K562 (cell line): Measurements from ENCODE around the gene PBX1. TPM values are rescaled to one million over a fixed set of nuclear protein-coding genes. Genes with fewer than 3 reads are reported as not detected.

ENCODE experiments used
- FOXA3 ChIP-seq, 2 experiments: fragments of 450-650 bp in 1 of 2; sonication (generic) in 1 of 2; formaldehyde crosslinking; IDR thresholded peaks in 1 of 2; conservative IDR thresholded peaks in 1 of 2; 2 replicates each; pipeline versions ENCODE4 v1.4.0 to v1.8.0; 2020 to 2022; ENCODE audit warnings: mild to moderate bottlenecking in 2 of 2, missing genetic modification reagents in 1 of 2
- MCM7 ChIP-seq, 2 experiments: fragments of 450-650 bp; IDR thresholded peaks; 2 replicates each; pipeline ENCODE4 v1.6.1; 2016 to 2018
- SMAD4 ChIP-seq: fragments of 250-450 bp; sonication (Bioruptor Pico); conservative IDR thresholded peaks from 2 replicates; pipeline ENCODE4 v1.8.0; 2021; ENCODE audit warnings: inconsistent platforms, mild to moderate bottlenecking, moderate library complexity
- SRF ChIP-seq, 2 experiments: fragments of 250-450, 450-650 bp in 1 of 2; sonication (Bioruptor Pico) in 1 of 2; sonication (generic) in 1 of 2; formaldehyde crosslinking; IDR thresholded peaks; 2 replicates each; pipeline versions ENCODE4 v1.5.0 to v1.5.1; 2020 to 2022; ENCODE audit warnings: mild to moderate bottlenecking in 1 of 2, missing genetic modification reagents in 1 of 2
- U2AF1 ChIP-seq: fragments of 200-400 bp; formaldehyde crosslinking; optimal IDR thresholded peaks from 2 replicates; pipeline ENCODE3; 2017; ENCODE audit warnings: mild to moderate bottlenecking, low read depth, low read length, moderate library complexity
- ZNF707 ChIP-seq: fragments of 250-450 bp; sonication (Bioruptor Pico); conservative IDR thresholded peaks from 2 replicates; pipeline ENCODE4 v1.8.0; 2022; ENCODE audit warnings: inconsistent platforms, mild to moderate bottlenecking, moderate library complexity
- polyA plus RNA-seq, 8 experiments: library from polyadenylated mRNA; depleted of rRNA in 4 of 8; stranded (reverse) in 5 of 8; unstranded in 3 of 8; fragments of >200 nt; fragmentation: Nextera tagmentation in 2 of 8; fragmentation: Illumina TruSeq in 1 of 8; extraction: Ambion mirVana in 2 of 8; extraction: Trizol in 1 of 8; gene quantifications; 2 replicates each; pipeline versions ENCODE4 v1.2.1 to v1.2.3, GENCODE V29; 2011 to 2014; ENCODE audit warnings: inconsistent platforms in 1 of 8, missing spikeins in 1 of 8
- total RNA-seq, 7 experiments: library from RNA; depleted of rRNA in 6 of 7; stranded (reverse); fragments of >200 nt in 6 of 7; fragmentation: Illumina TruSeq in 2 of 7; extraction: Trizol in 2 of 7; gene quantifications; 2 replicates each; pipeline versions ENCODE4 v1.2.1 to v1.2.3, GENCODE V29; 2011 to 2021; ENCODE audit warnings: low replicate concordance in 1 of 7
- TF ChIP-seq, protein P1 (sequence below): sonication (generic); formaldehyde crosslinking; IDR thresholded peaks from 2 replicates; pipeline ENCODE4 v1.8.1; 2022; ENCODE audit warnings: missing genetic modification reagents
- TF ChIP-seq, protein P2 (sequence below): IDR thresholded peaks from 2 replicates; pipeline ENCODE4 v1.6.1; 2011; ENCODE audit warnings: borderline replicate concordance, low read depth, mild to moderate bottlenecking, moderate library complexity, low read length; ENCODE audit not compliant: insufficient read depth, poor library complexity, severe bottlenecking
- TF ChIP-seq, protein P3 (sequence below): sonication (generic); formaldehyde crosslinking; IDR thresholded peaks from 2 replicates; pipeline ENCODE4 v1.8.1; 2023; ENCODE audit warnings: mild to moderate bottlenecking, missing genetic modification reagents
- TF ChIP-seq, protein P4 (sequence below): fragments of 450-650 bp; IDR thresholded peaks from 2 replicates; pipeline ENCODE4 v1.6.1; 2016; ENCODE audit warnings: mild to moderate bottlenecking

The PBX1 gene
- total and polyA plus RNA-seq, 9 of the 15 experiments (the other 6 are each of a cell fraction or from before 2014, with no cell fraction given): 0.03 to 0.62 (median 0.17) TPM

DNA sequence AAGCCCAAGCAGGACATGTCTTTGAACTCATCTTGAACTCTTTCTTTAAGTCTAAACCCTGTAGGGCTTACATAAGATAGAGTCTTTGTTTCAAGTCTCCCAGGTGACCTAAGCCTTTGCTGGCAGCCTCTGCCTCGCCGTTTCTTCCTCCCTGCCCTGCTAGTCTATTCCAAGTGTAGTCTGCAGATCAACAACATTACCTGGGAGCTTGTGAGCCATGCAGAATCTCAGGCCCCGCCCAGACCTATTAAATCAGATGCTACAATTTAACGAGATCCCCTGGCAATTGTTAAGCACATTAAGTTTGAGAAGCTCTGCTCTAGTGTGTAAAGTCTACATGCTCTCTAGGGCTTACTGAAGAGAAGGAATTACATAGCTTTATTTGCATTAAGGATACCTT, 271.6 kb downstream of the PBX1 start (continued):
- TF ChIP-seq, protein P1, sequence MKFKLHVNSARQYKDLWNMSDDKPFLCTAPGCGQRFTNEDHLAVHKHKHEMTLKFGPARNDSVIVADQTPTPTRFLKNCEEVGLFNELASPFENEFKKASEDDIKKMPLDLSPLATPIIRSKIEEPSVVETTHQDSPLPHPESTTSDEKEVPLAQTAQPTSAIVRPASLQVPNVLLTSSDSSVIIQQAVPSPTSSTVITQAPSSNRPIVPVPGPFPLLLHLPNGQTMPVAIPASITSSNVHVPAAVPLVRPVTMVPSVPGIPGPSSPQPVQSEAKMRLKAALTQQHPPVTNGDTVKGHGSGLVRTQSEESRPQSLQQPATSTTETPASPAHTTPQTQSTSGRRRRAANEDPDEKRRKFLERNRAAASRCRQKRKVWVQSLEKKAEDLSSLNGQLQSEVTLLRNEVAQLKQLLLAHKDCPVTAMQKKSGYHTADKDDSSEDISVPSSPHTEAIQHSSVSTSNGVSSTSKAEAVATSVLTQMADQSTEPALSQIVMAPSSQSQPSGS: no peak
- TF ChIP-seq SMAD4 (CRISPR knock-in tag): no peak
- TF ChIP-seq, protein P2, sequence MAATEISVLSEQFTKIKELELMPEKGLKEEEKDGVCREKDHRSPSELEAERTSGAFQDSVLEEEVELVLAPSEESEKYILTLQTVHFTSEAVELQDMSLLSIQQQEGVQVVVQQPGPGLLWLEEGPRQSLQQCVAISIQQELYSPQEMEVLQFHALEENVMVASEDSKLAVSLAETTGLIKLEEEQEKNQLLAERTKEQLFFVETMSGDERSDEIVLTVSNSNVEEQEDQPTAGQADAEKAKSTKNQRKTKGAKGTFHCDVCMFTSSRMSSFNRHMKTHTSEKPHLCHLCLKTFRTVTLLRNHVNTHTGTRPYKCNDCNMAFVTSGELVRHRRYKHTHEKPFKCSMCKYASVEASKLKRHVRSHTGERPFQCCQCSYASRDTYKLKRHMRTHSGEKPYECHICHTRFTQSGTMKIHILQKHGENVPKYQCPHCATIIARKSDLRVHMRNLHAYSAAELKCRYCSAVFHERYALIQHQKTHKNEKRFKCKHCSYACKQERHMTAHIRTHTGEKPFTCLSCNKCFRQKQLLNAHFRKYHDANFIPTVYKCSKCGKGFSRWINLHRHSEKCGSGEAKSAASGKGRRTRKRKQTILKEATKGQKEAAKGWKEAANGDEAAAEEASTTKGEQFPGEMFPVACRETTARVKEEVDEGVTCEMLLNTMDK: no peak
- TF ChIP-seq, protein P3, sequence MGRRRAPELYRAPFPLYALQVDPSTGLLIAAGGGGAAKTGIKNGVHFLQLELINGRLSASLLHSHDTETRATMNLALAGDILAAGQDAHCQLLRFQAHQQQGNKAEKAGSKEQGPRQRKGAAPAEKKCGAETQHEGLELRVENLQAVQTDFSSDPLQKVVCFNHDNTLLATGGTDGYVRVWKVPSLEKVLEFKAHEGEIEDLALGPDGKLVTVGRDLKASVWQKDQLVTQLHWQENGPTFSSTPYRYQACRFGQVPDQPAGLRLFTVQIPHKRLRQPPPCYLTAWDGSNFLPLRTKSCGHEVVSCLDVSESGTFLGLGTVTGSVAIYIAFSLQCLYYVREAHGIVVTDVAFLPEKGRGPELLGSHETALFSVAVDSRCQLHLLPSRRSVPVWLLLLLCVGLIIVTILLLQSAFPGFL: no peak
- no peak for TF ChIP-seq ZNF707
- TF ChIP-seq SRF (CRISPR knock-in tag; IDR thresholded peaks at IDR 0.05): no peak
- TF ChIP-seq, protein P4, sequence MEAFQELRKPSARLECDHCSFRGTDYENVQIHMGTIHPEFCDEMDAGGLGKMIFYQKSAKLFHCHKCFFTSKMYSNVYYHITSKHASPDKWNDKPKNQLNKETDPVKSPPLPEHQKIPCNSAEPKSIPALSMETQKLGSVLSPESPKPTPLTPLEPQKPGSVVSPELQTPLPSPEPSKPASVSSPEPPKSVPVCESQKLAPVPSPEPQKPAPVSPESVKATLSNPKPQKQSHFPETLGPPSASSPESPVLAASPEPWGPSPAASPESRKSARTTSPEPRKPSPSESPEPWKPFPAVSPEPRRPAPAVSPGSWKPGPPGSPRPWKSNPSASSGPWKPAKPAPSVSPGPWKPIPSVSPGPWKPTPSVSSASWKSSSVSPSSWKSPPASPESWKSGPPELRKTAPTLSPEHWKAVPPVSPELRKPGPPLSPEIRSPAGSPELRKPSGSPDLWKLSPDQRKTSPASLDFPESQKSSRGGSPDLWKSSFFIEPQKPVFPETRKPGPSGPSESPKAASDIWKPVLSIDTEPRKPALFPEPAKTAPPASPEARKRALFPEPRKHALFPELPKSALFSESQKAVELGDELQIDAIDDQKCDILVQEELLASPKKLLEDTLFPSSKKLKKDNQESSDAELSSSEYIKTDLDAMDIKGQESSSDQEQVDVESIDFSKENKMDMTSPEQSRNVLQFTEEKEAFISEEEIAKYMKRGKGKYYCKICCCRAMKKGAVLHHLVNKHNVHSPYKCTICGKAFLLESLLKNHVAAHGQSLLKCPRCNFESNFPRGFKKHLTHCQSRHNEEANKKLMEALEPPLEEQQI: no peak
- no peak for TF ChIP-seq FOXA3 (CRISPR knock-in tag; conservative IDR thresholded peaks at IDR 0.05 in 1 of 2, IDR thresholded peaks at IDR 0.05 in 1 of 2)
- no peak for TF ChIP-seq MCM7 (IDR thresholded peaks at IDR 0.05)
- no peak for TF ChIP-seq U2AF1
